Ovary (tissue), 3 donors: Measurements from ENCODE around the gene ANO3.

Experiments used
- EP300 ChIP-seq: sonication (generic); formaldehyde crosslinking; IDR thresholded peaks from one replicate; pipeline ENCODE4 v1.6.1; 2017; ENCODE audit warnings: antibody characterized with exemption
- TF ChIP-seq, protein P1 (sequence below), 3 donors: fragments of 450-650 bp in 2 of 3; fragments of 200-600 bp in 1 of 3; IDR thresholded peaks; one replicate each; pipeline versions ENCODE4 v1.5.1 to v1.8.0; 2016 to 2022; ENCODE audit warnings: antibody characterized with exemption in 3 of 3, mild to moderate bottlenecking in 1 of 3
- donor health status: DM: no; HTN: no; CAD: no.

- TF ChIP-seq, protein P1, sequence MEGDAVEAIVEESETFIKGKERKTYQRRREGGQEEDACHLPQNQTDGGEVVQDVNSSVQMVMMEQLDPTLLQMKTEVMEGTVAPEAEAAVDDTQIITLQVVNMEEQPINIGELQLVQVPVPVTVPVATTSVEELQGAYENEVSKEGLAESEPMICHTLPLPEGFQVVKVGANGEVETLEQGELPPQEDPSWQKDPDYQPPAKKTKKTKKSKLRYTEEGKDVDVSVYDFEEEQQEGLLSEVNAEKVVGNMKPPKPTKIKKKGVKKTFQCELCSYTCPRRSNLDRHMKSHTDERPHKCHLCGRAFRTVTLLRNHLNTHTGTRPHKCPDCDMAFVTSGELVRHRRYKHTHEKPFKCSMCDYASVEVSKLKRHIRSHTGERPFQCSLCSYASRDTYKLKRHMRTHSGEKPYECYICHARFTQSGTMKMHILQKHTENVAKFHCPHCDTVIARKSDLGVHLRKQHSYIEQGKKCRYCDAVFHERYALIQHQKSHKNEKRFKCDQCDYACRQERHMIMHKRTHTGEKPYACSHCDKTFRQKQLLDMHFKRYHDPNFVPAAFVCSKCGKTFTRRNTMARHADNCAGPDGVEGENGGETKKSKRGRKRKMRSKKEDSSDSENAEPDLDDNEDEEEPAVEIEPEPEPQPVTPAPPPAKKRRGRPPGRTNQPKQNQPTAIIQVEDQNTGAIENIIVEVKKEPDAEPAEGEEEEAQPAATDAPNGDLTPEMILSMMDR (IDR thresholded peaks at IDR 0.05), result no peak
- no peak for TF ChIP-seq EP300
These were observed 372.3 kb downstream of the ANO3 start for GRCh38 chr11:26704249-26704648.
